NCI-H146 (cell line): ENCODE measurements around the gene TMEM106C.
"Not testable (repeated sequence)": the region's sequence is repeated elsewhere in the genome, so short reads cannot be mapped to it uniquely, and the experiment has no call there.

Source experiments
- DNase-seq: peaks from one replicate; lab custom pipeline; 2025; lab: John Stamatoyannopoulos, UW

The TMEM106C gene

DNA sequence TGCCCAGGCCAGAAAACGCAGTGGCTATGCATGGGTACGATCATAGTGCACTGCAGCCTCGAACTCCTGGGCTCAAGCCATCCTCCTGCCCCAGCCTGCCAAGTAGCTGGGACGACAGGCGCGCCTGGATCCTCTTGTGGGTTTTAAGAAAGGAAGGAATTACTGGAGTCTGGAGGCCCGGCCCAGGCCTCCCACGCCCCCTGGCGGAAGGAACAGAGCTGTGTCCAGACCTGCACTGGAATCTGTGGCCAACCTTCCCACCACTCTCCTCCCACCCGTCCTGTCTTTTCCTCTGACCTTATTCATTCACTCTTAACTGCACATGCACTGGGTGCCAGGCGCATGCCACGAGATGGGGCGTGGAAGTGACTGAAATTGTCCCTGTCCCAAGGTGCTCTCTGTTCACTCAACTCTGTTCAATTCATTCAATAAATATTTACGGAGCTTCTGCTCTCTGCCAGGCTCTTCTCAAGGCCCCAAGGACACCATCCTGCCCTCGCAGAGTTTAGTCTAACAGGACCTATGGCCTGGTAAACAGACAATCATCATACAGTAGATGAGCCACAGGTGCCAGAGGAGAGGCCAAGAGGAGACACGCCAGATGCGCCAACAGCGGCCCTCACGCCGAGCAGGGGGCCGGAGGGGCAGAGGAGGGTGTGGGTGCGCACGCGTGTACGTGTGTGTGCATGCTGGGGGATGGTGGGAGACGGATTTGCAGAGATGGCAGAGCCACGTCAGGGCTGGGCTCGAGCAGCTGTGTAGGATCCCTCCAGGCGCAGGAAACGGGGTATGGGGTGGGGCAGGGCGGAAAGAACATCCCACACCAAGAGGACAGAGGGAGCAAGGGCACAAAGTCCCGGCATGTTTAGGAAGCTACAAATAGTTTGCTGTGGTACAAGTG, 13.7 kb upstream of the TMEM106C start:
- peak; percentile 88 for DNase-seq

DNA sequence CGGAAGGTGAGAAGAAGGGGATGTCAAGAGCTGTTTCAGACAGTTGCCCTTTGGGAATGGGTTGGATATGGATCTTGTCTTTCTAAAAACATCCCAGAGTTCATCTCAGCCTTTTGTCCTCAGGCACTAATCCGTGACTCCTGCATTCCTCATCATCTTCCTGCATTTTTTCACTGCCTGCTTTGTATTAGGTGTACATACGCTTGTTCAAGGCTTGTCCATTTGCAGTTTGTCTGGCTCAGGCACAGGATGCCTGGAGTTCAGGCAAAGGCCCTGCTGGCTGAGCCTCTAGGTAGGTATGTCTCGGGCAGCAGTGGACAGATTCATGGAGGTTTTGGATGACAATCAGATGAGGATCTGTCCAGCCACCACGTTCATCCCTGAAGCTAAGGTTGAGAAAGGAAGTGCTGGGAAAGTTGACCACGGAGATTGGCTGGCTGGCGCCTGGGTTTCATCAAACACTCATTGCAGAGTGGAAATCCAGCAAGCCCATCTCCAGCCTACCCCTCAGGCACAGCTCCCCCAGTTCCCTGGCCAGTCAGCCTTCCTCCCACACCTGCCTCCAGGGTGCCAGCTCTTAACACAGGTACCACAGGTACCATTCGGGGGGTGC, 12.4 kb upstream of the TMEM106C start:
- no peak for DNase-seq

DNA sequence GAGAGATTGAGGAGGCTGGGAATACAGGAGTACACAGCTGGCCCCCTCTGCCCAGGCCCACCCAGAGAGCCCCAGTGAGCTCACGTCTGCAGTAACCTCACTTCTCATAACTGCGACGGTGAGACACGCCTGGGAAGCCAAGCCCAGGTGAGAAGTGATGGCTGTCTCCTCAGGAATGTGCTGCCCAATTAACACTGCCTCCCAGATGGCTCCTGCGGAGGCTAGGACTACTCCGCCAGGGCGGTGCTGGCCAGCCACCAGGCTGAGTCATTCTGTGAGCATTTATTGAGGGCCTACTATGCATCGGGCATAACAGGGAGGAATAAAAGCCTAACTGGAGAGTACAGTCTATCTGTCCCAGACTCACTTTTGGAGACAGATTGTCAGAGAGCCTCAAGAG, 9.3 kb upstream of the TMEM106C start:
- no peak for DNase-seq

DNA sequence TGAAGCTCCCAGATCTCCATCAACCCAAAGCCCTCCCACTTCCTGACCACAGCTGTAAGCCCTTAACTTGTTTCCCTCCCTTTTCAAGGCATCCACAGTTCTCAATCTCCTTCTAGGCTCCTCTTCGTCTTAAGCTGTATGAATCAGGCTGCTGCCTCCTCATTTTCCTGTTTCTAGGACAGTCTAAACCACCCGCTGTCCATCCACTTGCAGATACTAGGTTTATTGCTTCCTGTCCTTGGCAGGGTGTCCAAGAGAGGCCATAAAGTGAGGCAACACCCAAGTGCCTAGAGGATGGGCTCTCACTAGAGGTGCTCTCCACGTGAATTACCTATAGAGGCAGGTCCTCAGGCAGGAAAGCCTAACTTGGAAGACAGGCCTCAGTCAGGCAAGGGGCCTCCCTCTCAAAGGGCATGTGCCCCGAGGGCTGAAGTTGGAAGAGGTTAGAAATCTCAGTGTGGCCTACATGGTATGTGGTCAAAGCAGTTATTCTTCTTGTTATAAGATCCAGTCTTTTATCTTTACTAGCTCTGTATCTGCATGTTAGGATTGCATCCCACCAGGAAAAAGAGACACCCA, 8.8 kb upstream of the TMEM106C start:
- no peak for DNase-seq

DNA sequence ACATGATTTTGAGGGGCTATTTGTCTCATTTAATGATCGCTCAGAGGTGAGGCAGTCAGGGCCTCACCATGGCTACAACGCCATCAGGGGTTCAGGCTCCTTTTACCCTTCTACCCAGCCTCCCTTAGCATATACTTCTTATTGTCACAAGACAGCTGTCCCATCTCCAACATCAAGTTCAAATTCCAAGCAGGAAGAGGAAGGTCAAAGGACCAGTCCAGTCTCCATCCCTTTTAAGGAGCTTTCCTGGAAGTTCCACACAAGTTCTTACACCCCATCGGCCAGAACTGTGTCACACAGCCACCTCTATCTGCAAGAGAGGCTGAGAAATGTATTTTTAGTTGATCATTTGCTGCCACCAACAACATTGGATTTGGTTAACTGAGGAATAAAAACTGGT, 8.3 kb upstream of the TMEM106C start:
- no peak for DNase-seq

DNA sequence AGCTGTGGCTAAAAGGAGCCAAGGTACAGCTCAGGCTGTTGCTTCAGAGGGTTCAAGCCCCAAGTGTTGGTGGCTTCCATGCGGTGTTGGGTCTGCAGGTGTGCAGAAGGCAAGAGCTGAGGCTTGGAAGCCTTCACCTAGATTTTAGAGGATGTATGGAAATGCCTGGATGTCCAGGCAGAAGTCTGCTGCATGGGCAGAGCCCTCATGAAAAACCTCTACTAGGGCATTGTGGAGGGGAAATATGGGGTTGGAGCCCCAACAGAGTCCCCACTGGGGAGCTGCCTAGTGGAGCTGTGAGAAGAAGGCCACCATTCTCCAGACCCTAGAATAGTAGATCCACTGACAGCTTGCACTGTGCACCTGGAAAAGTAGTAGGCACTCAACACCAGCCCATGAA, 5.7 kb upstream of the TMEM106C start:
- DNase-seq: not testable (repeated sequence)

DNA sequence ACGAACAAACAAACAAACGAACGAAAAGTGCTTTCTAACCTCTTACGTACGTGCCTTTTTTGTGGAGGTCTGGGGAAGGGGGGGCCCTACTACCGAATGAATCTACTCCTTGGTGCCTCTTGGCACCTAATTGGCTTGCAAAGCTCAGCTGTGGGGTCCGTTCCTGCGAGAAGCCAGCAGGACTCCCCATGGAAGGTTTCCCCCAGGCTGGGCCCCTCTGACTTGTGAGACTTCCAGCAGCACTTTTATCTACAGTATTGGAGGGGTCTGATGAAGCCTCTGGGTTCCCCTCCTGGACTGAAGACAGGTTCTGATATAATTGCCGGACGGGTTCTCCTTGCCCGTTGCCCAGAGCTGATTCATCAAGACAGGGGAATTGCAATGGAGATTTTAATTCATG, 1.2 kb upstream of the TMEM106C start:
- DNase-seq: no peak

DNA sequence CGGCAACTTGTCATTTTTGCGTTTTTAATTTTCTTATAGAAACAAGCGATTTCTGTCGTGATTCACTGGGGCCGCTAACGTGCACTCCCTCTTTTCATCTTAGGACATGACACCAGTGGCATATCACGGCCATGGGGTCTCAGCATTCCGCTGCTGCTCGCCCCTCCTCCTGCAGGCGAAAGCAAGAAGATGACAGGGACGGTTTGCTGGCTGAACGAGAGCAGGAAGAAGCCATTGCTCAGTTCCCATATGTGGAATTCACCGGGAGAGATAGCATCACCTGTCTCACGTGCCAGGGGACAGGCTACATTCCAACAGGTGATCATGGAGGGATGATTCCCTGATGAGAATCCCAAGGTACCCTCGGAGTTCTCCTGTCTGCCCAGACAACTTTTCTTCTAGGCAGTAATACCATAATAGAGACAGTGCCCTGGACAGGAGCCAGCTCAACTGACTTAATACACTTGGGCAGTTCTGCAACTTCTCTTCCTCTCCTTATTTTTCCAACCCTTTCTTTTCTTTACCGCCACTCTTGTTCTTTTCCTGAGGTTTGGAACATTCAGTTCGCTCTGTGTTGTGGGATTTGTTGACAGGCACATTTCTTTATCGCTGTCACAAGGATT, 821 bp downstream of the TMEM106C start:
- peak; percentile 53 for DNase-seq

DNA sequence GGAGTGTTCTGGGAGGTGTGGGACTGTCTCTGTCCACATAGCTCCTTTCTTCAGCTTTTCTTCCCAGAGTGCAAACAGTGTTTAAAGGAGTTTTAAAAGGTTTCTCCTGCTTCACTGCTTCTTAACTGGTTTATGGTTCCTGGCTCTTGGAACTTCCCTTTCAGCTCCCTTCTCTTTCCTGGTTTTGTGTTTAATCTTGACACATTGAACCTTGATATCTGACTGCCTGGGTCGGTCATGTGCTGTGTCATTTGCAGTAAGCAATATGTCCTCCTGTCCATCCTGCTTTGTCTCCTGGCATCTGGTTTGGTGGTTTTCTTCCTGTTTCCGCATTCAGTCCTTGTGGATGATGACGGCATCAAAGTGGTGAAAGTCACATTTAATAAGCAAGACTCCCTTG, 2.2 kb downstream of the TMEM106C start:
- no peak for DNase-seq

DNA sequence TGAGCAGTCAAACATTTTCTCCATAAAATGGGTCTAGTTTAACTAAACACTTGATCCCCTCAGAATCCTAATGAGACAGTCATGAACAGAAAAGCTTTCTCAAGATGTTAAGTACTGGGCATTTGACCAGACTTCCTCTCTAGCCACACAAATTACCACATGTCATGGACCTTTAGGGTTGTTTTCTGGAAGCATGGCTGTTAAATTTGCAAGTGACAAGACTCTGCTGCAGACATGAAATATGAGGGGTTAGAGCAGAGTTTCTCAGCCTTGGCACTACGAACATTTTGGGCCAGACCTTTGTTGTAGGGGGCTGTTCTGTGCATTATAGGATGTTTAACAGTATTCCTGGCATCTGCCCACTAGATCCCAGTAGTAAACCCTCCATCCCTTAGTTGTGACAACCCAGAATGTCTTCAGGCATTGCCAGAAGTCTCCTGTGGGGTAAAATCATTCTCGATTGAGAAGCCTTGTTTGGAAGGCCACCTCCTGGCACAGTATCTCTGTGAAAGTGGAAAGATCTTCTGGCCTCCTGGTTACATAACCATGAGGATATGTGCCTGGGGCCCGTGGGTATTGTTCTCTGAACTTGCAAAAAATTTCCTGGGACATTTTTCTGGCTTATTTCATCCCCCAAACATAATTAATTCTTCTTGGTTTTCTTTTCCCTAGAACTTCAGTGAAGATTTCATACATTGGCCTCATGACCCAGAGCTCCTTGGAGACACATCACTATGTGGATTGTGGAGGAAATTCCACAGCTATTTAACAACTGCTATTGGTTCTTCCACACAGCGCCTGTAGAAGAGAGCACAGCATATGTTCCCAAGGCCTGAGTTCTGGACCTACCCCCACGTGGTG, 4.3 kb downstream of the TMEM106C start:
- no peak for DNase-seq

DNA sequence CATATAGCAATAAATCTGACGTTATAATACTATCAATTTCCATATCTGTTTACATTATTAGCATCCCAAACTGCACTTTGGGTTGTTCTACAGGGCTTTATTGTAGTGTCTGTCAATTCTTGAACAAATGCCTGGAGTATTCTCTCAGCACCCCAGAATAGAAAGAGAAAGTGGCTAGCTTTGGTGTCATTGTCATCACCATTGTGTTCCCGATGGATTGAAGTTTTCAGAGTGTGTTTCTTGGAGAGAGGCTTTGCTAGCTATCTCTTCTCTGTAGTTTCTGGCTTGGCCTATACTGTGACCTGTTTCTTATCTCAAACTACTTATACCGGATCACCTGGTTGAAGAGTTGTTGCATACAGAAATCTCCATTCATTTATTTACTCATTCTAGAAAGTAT, 6.4 kb downstream of the TMEM106C start:
- DNase-seq: no peak

DNA sequence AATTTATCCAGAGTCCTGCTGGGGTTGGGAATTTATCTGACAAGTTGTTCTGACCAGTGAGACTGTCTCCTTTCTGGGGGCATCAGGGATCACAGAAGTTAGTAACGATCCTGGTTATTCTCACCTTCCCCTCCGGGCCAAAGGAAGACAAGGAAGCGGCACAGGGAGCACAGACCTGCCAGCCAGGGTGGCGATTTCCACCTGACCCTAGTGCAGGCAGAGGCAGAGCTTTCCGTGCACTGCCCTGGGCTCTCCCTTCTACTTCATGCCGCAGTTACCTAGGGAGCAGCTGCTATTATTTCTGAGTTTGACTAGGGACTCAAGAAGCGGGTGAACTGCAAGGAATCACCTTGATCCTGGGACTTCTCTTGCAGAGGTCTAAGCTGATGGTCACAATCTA, 7.4 kb downstream of the TMEM106C start:
- no peak for DNase-seq

DNA sequence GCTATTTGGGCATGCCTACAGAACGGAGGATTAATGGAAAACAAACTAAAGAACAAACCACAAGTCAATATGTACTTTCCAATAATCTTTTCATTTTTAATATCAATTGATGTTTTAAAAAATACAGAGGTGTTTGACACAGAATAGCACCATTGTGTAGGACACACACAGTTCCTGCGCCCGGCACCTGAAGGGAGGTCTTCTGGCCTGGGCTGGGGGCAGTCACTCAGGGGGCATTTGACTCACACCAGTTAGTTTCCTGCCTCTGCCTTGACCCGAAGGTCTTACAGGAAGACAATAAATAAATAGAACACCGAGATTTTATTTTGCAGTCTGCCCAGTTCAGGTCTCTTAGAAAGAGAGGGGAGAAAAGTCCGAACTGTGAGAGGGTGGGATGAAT, 9.5 kb downstream of the TMEM106C start:
- no peak for DNase-seq

DNA sequence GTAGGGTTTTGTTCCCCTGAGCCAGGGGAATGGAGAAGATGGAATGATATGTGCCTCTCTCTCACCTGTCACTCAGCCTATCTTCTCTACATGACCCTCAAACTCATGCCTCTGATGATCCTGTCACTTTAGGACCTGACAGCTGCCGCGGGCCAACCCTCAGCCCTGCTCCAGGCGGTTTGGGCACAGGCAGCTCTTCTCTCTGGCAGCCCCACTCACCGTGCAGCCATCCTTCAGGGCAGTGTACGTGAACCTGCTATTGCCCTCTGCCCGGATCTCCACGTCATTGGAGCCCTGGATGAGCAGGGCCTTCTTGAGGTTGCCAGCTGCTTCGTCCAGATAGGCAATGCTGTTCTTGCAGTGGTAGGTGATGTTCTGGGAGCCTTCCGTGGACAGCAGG, 10.5 kb downstream of the TMEM106C start:
- no peak for DNase-seq

DNA sequence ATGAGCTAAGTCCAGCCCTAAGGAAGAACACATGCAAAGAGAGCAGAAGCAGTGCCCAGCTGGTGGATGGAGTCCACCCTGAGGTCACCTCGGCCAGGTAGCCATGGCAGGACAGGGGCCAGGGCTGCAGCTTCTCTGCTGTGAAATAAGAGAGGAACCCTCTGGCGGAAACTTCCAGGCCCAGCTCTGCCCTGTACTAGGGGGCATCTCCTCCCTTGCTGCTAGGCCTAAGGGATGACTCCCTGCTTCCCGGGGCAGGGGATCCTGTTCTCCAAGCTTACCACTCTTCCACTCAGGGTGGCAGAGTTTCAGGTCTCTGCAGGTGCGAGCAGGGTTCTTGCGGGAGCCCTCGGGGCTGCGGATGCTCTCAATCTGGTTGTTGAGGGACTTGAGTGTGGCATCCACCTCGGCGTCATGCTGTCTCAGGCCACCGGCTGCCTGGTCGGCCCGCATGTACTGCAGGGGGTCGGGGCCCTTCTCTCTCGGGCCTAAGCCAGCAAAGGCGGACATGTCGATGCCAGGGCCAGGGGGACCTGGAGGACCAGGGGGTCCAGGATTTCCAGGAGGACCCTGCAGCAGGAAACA, 11.7 kb downstream of the TMEM106C start:
- DNase-seq: no peak

DNA sequence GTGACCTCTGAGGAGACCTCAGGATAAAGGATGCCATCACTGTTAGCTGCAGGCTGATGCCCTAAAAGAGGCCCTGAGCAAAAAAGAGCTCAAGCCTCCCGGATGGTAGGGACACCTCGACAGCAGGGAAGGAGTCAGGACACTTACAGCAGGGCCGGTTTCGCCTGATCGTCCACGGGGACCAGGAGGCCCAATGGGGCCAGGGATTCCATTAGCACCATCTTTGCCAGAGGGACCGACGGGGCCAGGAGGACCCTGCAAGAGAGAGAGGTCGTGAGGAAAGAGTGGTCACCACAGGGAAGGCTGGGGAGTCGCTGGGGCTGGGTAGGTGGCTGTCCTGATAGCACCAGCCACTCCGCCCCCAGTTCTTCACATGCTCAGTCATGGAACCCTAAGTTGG, 12.4 kb downstream of the TMEM106C start:
- no peak for DNase-seq

DNA sequence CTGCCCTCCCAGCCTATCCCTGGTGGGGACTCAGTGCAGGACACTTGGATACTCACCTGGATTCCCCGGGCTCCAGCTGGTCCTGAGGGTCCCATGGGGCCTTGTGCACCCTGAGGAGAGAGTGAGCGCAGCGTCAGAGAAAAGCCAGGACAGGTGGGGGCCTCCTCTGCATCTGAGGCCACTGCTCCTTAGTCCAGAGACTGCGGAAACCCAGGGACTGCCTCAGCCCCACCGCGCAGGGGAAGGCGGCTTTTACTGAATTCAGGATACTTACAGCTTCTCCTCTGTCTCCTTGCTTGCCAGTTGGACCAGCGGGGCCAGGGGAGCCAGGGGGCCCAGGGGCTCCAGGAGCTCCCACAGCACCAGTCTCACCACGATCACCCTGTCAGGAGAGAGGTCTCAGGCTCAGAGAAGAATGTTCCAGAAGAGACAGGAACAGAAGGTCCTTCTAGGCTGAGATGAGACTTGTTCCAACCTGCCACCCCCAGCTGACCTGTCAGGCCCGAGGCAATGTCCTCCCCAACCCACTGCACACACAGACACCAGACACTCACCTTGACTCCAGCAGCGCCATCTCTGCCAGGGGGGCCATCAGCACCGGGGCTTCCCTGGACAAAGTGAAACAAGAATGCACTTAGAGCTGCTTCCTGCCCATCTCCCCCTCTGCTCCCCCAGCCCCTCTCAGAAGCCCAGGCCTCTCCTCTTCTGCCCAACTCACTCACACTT, 13.8 kb downstream of the TMEM106C start:
- DNase-seq: no peak

DNA sequence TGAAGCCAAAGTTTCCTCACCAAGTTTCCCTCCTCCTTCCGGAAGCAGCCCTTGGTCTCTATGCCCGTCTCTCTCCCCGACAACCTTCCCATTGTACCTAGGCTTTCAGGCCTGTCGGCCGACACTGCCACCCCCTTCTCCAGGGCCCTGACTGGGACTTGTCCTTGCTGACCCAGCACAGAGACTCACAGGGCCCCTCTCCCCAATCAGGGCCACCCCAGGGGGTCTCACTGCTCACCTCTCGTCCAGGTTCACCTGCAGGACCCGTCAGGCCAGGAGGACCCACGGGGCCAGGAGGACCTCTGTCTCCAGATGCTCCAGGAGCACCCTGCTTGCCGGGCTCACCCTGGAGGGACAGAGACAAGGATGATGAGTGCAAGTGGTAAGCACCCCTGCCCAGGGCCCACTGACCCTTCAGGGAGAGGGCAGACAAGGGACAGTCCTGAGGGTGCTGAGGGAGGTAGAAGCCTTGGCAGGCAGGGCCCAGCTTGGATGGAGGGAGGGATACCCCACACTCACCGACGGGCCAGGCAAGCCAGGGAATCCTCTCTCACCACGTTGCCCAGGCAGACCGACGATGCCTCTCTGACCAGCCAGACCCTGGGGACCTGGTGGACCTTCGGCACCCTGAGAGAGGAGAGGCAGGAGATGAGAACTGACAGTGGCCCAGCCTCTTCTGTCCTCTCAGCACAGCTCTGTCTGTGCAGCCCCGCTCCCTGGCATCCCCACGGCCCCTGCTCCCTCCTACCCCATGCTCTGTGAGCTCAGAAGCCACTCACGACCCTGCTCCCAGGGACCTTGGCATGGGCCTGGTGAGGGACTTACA, 14.6 kb downstream of the TMEM106C start:
- no peak for DNase-seq

DNA sequence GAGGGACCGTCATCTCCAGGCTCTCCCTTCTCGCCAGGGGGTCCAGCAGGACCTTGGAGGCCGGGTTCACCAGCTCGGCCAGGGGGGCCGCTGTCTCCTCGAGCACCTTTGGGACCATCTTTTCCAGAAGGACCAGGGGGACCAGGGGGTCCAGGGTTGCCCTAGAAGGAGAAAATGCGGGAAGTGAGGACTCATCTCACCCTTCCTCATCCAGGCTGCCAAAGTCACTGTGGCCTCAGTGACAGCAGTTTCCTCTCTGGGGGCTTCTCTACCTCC, 15.1 kb downstream of the TMEM106C start:
- no peak for DNase-seq

DNA sequence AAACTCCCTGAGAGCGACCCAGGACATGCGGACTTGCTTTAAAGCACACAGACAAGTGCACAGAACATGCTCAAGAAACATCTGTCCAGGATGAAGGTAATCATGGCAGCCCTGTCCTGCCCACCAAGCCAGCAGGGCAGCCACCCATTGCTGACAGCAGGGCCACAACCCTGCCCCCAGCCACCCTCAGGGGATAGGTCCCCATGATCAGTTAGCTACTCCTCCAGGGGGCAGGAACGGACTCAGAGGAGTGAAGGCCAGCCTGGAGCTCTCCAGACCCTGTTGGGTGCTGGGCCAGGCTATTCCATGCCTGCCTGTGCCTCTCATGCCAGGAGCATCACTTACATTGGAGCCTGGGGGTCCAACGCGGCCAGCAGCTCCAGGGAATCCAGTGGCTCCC, 15.8 kb downstream of the TMEM106C start:
- no peak for DNase-seq
